ENCODE measurements around the gene GPC5. TPM values are rescaled to one million over a fixed set of nuclear protein-coding genes. Genes with fewer than 3 reads are reported as not detected.

Gene GPC5
- total and polyA plus RNA-seq, 9 of the 15 experiments (the other 6 are each of a cell fraction or from before 2014, with no cell fraction given): 0.18 to 0.27 TPM; not detected in 7

DNA sequence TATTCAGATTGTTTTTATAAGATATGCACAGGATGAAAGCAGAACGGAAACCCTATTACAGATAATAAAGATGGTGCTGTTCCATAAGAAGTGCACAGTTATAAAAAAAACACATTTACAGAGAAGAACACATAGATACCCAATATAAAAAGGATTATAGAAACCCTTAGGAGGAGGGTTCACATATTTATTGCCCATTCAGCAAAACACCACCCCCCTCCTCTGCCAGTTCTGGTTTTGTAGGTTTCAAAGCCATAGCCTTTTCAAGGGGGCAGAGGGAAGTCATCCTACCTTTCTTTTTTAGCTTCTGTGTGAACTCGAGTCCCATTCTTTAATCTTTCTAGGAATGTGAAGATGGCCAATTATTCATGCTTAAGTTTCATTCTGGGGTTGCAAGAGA, 511.2 kb downstream of the GPC5 start:
- ATAC-seq: no peak

More for the DNA sequence above, 511.2 kb downstream of the GPC5 start:
- no peak for DNase-seq (ENCODE audit: extremely low read depth in 1 of 4, low spot score in 3 of 4)
- no peaks in the 10 kb centered on the region for H3K36me3 ChIP-seq (ENCODE audit: control insufficient read depth, insufficient read depth, low read length)
- intact Hi-C loops (cut with micrococcal nuclease): no loop called here
- no peaks in the 10 kb centered on the region for H3K27me3 ChIP-seq (ENCODE audit: control insufficient read depth in 2 of 2, insufficient read depth in 2 of 2, low read length in 2 of 2)
- TF ChIP-seq CBFB (CRISPR knock-in tag; IDR thresholded peaks at IDR 0.05) (no peak), RB1 (IDR thresholded peaks at IDR 0.05; ENCODE audit: low read depth) (no peak), XRCC5 (IDR thresholded peaks at IDR 0.05; ENCODE audit: low read depth, low read length) (no peak)
- TF ChIP-seq, protein P1, sequence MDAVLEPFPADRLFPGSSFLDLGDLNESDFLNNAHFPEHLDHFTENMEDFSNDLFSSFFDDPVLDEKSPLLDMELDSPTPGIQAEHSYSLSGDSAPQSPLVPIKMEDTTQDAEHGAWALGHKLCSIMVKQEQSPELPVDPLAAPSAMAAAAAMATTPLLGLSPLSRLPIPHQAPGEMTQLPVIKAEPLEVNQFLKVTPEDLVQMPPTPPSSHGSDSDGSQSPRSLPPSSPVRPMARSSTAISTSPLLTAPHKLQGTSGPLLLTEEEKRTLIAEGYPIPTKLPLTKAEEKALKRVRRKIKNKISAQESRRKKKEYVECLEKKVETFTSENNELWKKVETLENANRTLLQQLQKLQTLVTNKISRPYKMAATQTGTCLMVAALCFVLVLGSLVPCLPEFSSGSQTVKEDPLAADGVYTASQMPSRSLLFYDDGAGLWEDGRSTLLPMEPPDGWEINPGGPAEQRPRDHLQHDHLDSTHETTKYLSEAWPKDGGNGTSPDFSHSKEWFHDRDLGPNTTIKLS (IDR thresholded peaks at IDR 0.05; ENCODE audit: borderline replicate concordance, low read depth): no peak
- TF ChIP-seq, protein P2, sequence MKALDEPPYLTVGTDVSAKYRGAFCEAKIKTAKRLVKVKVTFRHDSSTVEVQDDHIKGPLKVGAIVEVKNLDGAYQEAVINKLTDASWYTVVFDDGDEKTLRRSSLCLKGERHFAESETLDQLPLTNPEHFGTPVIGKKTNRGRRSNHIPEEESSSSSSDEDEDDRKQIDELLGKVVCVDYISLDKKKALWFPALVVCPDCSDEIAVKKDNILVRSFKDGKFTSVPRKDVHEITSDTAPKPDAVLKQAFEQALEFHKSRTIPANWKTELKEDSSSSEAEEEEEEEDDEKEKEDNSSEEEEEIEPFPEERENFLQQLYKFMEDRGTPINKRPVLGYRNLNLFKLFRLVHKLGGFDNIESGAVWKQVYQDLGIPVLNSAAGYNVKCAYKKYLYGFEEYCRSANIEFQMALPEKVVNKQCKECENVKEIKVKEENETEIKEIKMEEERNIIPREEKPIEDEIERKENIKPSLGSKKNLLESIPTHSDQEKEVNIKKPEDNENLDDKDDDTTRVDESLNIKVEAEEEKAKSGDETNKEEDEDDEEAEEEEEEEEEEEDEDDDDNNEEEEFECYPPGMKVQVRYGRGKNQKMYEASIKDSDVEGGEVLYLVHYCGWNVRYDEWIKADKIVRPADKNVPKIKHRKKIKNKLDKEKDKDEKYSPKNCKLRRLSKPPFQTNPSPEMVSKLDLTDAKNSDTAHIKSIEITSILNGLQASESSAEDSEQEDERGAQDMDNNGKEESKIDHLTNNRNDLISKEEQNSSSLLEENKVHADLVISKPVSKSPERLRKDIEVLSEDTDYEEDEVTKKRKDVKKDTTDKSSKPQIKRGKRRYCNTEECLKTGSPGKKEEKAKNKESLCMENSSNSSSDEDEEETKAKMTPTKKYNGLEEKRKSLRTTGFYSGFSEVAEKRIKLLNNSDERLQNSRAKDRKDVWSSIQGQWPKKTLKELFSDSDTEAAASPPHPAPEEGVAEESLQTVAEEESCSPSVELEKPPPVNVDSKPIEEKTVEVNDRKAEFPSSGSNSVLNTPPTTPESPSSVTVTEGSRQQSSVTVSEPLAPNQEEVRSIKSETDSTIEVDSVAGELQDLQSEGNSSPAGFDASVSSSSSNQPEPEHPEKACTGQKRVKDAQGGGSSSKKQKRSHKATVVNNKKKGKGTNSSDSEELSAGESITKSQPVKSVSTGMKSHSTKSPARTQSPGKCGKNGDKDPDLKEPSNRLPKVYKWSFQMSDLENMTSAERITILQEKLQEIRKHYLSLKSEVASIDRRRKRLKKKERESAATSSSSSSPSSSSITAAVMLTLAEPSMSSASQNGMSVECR (CRISPR knock-in tag; IDR thresholded peaks at IDR 0.05): no peak
- H4K20me1 ChIP-seq (replicated peaks; ENCODE audit: control insufficient read depth, insufficient read depth, low read length): no peaks in the 10 kb centered on the region
- BruUV-seq (replicated peaks): no TSS peak
- H3K4me3 ChIP-seq: no peak overlapping the region
- no peaks in the 10 kb centered on the region for H3K4me1 ChIP-seq (replicated peaks in 1 of 2; ENCODE audit: control insufficient read depth in 2 of 2, insufficient read depth in 2 of 2, low read length in 2 of 2)
- H3K27ac ChIP-seq (ENCODE audit: extremely low read depth, low read depth, low read length): no peak overlapping the region
- ChIA-PET CTCF (ENCODE audit: low intra/inter-chr PET ratio) (no interaction called here), POLR2A (no interaction called here)
- no peaks in the 10 kb centered on the region for H3K79me2 ChIP-seq (ENCODE audit: control insufficient read depth, insufficient read depth, low read length)
- H3K9me1 ChIP-seq (ENCODE audit: control insufficient read depth, insufficient read depth, low read length): no peaks in the 10 kb centered on the region
- in situ Hi-C loops (cut with MboI): no loop called here
- H3K9ac ChIP-seq (ENCODE audit: insufficient read depth in 1 of 2, low read depth in 2 of 2, low read length in 2 of 2): no peak overlapping the region
- H3K9me3 ChIP-seq (replicated peaks; ENCODE audit: control insufficient read depth, insufficient read depth, low read depth, low read length): no peaks in the 10 kb centered on the region
- H2AFZ ChIP-seq (ENCODE audit: low read depth, low read length): no peak overlapping the region
- H3K4me2 ChIP-seq (ENCODE audit: insufficient read depth, low read length): no peak overlapping the region
- FAIRE-seq: no peak
- WGBS (ENCODE audit: insufficient coverage, low coverage, missing lambda C conversion rate): 0% methylated on average over 1 of the region's 2 CpGs
